Measurements from ENCODE around the gene OSBPL9. TPM values are rescaled to one million over a fixed set of nuclear protein-coding genes. Genes with fewer than 3 reads are reported as not detected.
"Not testable (repeated sequence)": the region's sequence is repeated elsewhere in the genome, so short reads cannot be mapped to it uniquely, and the experiment has no call there.

OSBPL9 gene
- polyA plus RNA-seq, 4 donors, result 19.7 to 72.9 (median 31.8) TPM

GRCh38 chr1:51643362-51643761 is 26.5 kb downstream of the OSBPL9 start:
- FAIRE-seq, result no peak
- Histone ChIP-seq H3K27ac (ENCODE audit: low read depth in 1 of 3, low read length in 2 of 3) (peak overlapping the region in 1 of 3 donors; percentile 22), H3K4me3 (ENCODE audit: low read depth in 1 of 3, low read length in 3 of 3) (no peak overlapping the region), H3K4me1 (ENCODE audit: control insufficient read depth in 3 of 3, insufficient read depth in 2 of 3, low read depth in 1 of 3, low read length in 2 of 3) (peaks cover 0 to 9% (median 0%) of the 10 kb centered on the region in 3 donors), H3K27me3 (ENCODE audit: control insufficient read depth in 3 of 3, insufficient read depth in 3 of 3, low read length in 3 of 3) (no peaks in the 10 kb centered on the region), H3K9me3 (ENCODE audit: control insufficient read depth in 2 of 2, insufficient read depth in 1 of 2, low read depth in 1 of 2, low read length in 1 of 2) (peaks cover 0 to 3% of the 10 kb centered on the region in 2 donors), H3K36me3 (ENCODE audit: control insufficient read depth in 3 of 3, insufficient read depth in 2 of 3, low read depth in 1 of 3, low read length in 3 of 3) (peaks cover 0 to 3% (median 2%) of the 10 kb centered on the region in 3 donors)
- 89 to 96% (median 95%) methylated on average over 1 of the region's 1 CpG for WGBS, 3 donors
- DNase-seq, result no peak

GRCh38 chr1:51644020-51644419 is 27.1 kb downstream of the OSBPL9 start:
- Histone ChIP-seq H3K9me3 (ENCODE audit: control insufficient read depth in 2 of 2, insufficient read depth in 1 of 2, low read depth in 1 of 2, low read length in 1 of 2) (peaks cover 0 to 3% of the 10 kb centered on the region in 2 donors), H3K4me3 (ENCODE audit: low read depth in 1 of 3, low read length in 3 of 3) (no peak overlapping the region), H3K36me3 (ENCODE audit: control insufficient read depth in 3 of 3, insufficient read depth in 2 of 3, low read depth in 1 of 3, low read length in 3 of 3) (peaks cover 0 to 3% (median 2%) of the 10 kb centered on the region in 3 donors), H3K27ac (ENCODE audit: low read depth in 1 of 3, low read length in 2 of 3) (peak overlapping the region in 2 of 3 donors; percentile 48 to 67), H3K27me3 (ENCODE audit: control insufficient read depth in 3 of 3, insufficient read depth in 3 of 3, low read length in 3 of 3) (no peaks in the 10 kb centered on the region), H3K4me1 (ENCODE audit: control insufficient read depth in 3 of 3, insufficient read depth in 2 of 3, low read depth in 1 of 3, low read length in 2 of 3) (peaks cover 0 to 14% (median 0%) of the 10 kb centered on the region in 3 donors)
- FAIRE-seq (no peak), DNase-seq (no peak)
- 84 to 100% (median 87%) methylated on average over 5 of the region's 5 CpGs for WGBS, 3 donors

GRCh38 chr1:51644533-51645197 is 27.8 kb downstream of the OSBPL9 start:
- DNase-seq, result peak in 1 of 2 donors; percentile 47

GRCh38 chr1:51646592-51646991 is 29.7 kb downstream of the OSBPL9 start:
- H3K27me3 ChIP-seq (ENCODE audit: control insufficient read depth in 3 of 3, insufficient read depth in 3 of 3, low read length in 3 of 3); H3K4me3 ChIP-seq (ENCODE audit: low read depth in 1 of 3, low read length in 3 of 3); DNase-seq; H3K27ac ChIP-seq (ENCODE audit: low read depth in 1 of 3, low read length in 2 of 3); H3K36me3 ChIP-seq (ENCODE audit: control insufficient read depth in 3 of 3, insufficient read depth in 2 of 3, low read depth in 1 of 3, low read length in 3 of 3); FAIRE-seq; H3K9me3 ChIP-seq (ENCODE audit: control insufficient read depth in 2 of 2, insufficient read depth in 1 of 2, low read depth in 1 of 2, low read length in 1 of 2): not testable (repeated sequence)
- 95 to 98% (median 96%) methylated on average over 3 of the region's 3 CpGs for WGBS, 3 donors
- H3K4me1 ChIP-seq (ENCODE audit: control insufficient read depth in 3 of 3, insufficient read depth in 2 of 3, low read depth in 1 of 3, low read length in 2 of 3), result peaks cover 0 to 23% (median 2%) of the 10 kb centered on the region in 3 donors

More at GRCh38 chr1:51644533-51645197, 27.8 kb downstream of the OSBPL9 start:
- Histone ChIP-seq H3K27ac (ENCODE audit: low read depth in 1 of 3, low read length in 2 of 3) (peak overlapping the region in 2 of 3 donors; percentile 48 to 67), H3K9me3 (ENCODE audit: control insufficient read depth in 2 of 2, insufficient read depth in 1 of 2, low read depth in 1 of 2, low read length in 1 of 2) (peaks cover 0 to 3% of the 10 kb centered on the region in 2 donors), H3K4me3 (ENCODE audit: low read depth in 1 of 3, low read length in 3 of 3) (no peak overlapping the region), H3K4me1 (ENCODE audit: control insufficient read depth in 3 of 3, insufficient read depth in 2 of 3, low read depth in 1 of 3, low read length in 2 of 3) (peaks cover 0 to 20% (median under 1%) of the 10 kb centered on the region in 3 donors), H3K36me3 (ENCODE audit: control insufficient read depth in 3 of 3, insufficient read depth in 2 of 3, low read depth in 1 of 3, low read length in 3 of 3) (peaks cover 0 to 3% (median 2%) of the 10 kb centered on the region in 3 donors), H3K27me3 (ENCODE audit: control insufficient read depth in 3 of 3, insufficient read depth in 3 of 3, low read length in 3 of 3) (no peaks in the 10 kb centered on the region)
- whole genome bisulfite sequencing, 3 donors, result 75 to 88% (median 87%) methylated on average over 10 of the region's 10 CpGs
- FAIRE-seq, result no peak

- no peaks in the 10 kb centered on the region for H3K27me3 ChIP-seq (ENCODE audit: control insufficient read depth in 3 of 3, insufficient read depth in 3 of 3, low read length in 3 of 3)
- peaks cover 0 to 3% of the 10 kb centered on the region in 2 donors for H3K9me3 ChIP-seq (ENCODE audit: control insufficient read depth in 2 of 2, insufficient read depth in 1 of 2, low read depth in 1 of 2, low read length in 1 of 2)
- DNase-seq (peak; percentile 21 to 91), FAIRE-seq (no peak)
- peaks cover 0 to 2% (median under 1%) of the 10 kb centered on the region in 3 donors for H3K36me3 ChIP-seq (ENCODE audit: control insufficient read depth in 3 of 3, insufficient read depth in 2 of 3, low read depth in 1 of 3, low read length in 3 of 3)
- H3K4me3 ChIP-seq (ENCODE audit: low read depth in 1 of 3, low read length in 3 of 3), result no peak overlapping the region
- H3K4me1 ChIP-seq (ENCODE audit: control insufficient read depth in 3 of 3, insufficient read depth in 2 of 3, low read depth in 1 of 3, low read length in 2 of 3), result peaks cover 0 to 27% (median 2%) of the 10 kb centered on the region in 3 donors
- H3K27ac ChIP-seq (ENCODE audit: low read depth in 1 of 3, low read length in 2 of 3), result peak overlapping the region in 1 of 3 donors; percentile 77
- 40 to 57% (median 41%) methylated on average over 6 of the region's 6 CpGs for WGBS, 3 donors
Observed at GRCh38 chr1:51648180-51649109, 31.6 kb downstream of the OSBPL9 start.

GRCh38 chr1:51649593-51650091 is 32.8 kb downstream of the OSBPL9 start:
- Histone ChIP-seq H3K27me3 (ENCODE audit: control insufficient read depth in 3 of 3, insufficient read depth in 3 of 3, low read length in 3 of 3) (no peaks in the 10 kb centered on the region), H3K4me3 (ENCODE audit: low read depth in 1 of 3, low read length in 3 of 3) (no peak overlapping the region), H3K27ac (ENCODE audit: low read depth in 1 of 3, low read length in 2 of 3) (peak overlapping the region in 1 of 3 donors; percentile 77), H3K4me1 (ENCODE audit: control insufficient read depth in 3 of 3, insufficient read depth in 2 of 3, low read depth in 1 of 3, low read length in 2 of 3) (peaks cover 0 to 27% (median 2%) of the 10 kb centered on the region in 3 donors), H3K36me3 (ENCODE audit: control insufficient read depth in 3 of 3, insufficient read depth in 2 of 3, low read depth in 1 of 3, low read length in 3 of 3) (peaks cover 0 to 5% (median 0%) of the 10 kb centered on the region in 3 donors), H3K9me3 (ENCODE audit: control insufficient read depth in 2 of 2, insufficient read depth in 1 of 2, low read depth in 1 of 2, low read length in 1 of 2) (peaks cover 0 to 3% of the 10 kb centered on the region in 2 donors)
- 88 to 92% (median 90%) methylated on average over 4 of the region's 4 CpGs for WGBS, 3 donors
- FAIRE-seq (no peak), DNase-seq (no peak)

GRCh38 chr1:51650198-51650597 is 33.3 kb downstream of the OSBPL9 start:
- peaks cover 0 to 7% (median 0%) of the 10 kb centered on the region in 3 donors for H3K36me3 ChIP-seq (ENCODE audit: control insufficient read depth in 3 of 3, insufficient read depth in 2 of 3, low read depth in 1 of 3, low read length in 3 of 3)
- H3K27me3 ChIP-seq (ENCODE audit: control insufficient read depth in 3 of 3, insufficient read depth in 3 of 3, low read length in 3 of 3), result no peaks in the 10 kb centered on the region
- WGBS, 3 donors, result 94 to 100% (median 98%) methylated on average over 1 of the region's 1 CpG
- FAIRE-seq (no peak), DNase-seq (no peak)
- peaks cover 0 to 3% of the 10 kb centered on the region in 2 donors for H3K9me3 ChIP-seq (ENCODE audit: control insufficient read depth in 2 of 2, insufficient read depth in 1 of 2, low read depth in 1 of 2, low read length in 1 of 2)
- peaks cover 0 to 27% (median 2%) of the 10 kb centered on the region in 3 donors for H3K4me1 ChIP-seq (ENCODE audit: control insufficient read depth in 3 of 3, insufficient read depth in 2 of 3, low read depth in 1 of 3, low read length in 2 of 3)
- no peak overlapping the region for H3K4me3 ChIP-seq (ENCODE audit: low read depth in 1 of 3, low read length in 3 of 3)
- H3K27ac ChIP-seq (ENCODE audit: low read depth in 1 of 3, low read length in 2 of 3), result peak overlapping the region in 1 of 3 donors; percentile 77

- no peak for DNase-seq
- H3K27ac ChIP-seq (ENCODE audit: low read depth in 1 of 3, low read length in 2 of 3), result no peak overlapping the region
- peaks cover 0 to under 1% of the 10 kb centered on the region in 2 donors for H3K9me3 ChIP-seq (ENCODE audit: control insufficient read depth in 2 of 2, insufficient read depth in 1 of 2, low read depth in 1 of 2, low read length in 1 of 2)
- FAIRE-seq, result no peak
- H3K4me3 ChIP-seq (ENCODE audit: low read depth in 1 of 3, low read length in 3 of 3), result no peak overlapping the region
- peaks cover 0 to 8% (median 0%) of the 10 kb centered on the region in 3 donors for H3K36me3 ChIP-seq (ENCODE audit: control insufficient read depth in 3 of 3, insufficient read depth in 2 of 3, low read depth in 1 of 3, low read length in 3 of 3)
- no peaks in the 10 kb centered on the region for H3K27me3 ChIP-seq (ENCODE audit: control insufficient read depth in 3 of 3, insufficient read depth in 3 of 3, low read length in 3 of 3)
- peaks cover 0 to 27% (median 2%) of the 10 kb centered on the region in 3 donors for H3K4me1 ChIP-seq (ENCODE audit: control insufficient read depth in 3 of 3, insufficient read depth in 2 of 3, low read depth in 1 of 3, low read length in 2 of 3)
- WGBS, 3 donors, result 92 to 98% (median 94%) methylated on average over 3 of the region's 3 CpGs
Observed at GRCh38 chr1:51651552-51651942, 34.7 kb downstream of the OSBPL9 start.

Measured in small intestine (tissue), 7 donors.